Measurements from ENCODE around the gene AGER.
A peak's percentile ranks its signal among the peaks of the same experiment; 100 is the strongest.

Gene AGER

DNA sequence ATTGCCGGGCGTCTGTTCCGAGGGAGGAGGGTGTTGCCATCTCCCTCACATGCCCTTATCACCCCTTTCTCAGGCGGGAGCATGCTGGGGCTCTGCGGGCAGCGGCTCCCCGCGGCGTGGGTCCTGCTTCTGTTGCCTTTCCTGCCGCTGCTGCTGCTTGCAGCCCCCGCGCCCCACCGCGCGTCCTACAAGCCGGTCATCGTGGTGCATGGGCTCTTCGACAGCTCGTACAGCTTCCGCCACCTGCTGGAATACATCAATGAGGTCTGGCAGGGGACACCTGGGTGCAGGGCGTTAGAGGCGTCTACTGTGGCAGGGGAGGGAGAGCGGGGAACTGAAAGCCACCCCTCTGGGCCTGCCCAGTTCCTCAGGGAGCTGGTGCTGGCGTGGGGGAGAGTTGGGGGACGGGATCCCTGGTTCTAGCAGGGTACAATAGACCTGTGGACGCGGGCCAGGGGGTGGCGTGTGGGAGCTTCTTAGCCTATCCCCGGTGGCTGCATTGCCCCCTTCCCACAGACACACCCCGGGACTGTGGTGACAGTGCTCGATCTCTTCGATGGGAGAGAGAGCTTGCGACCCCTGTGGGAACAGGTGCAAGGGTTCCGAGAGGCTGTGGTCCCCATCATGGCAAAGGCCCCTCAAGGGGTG, 29.4 kb downstream of the AGER start:
- Histone ChIP-seq H3K27ac (peak overlapping the region; percentile 85), H3K9me3 (ENCODE audit: severe bottlenecking) (no peaks in the 10 kb centered on the region), H3K27me3 (ENCODE audit: insufficient read depth, low read depth, severe bottlenecking) (no peaks in the 10 kb centered on the region), H3K36me3 (peaks cover 36% of the 10 kb centered on the region), H3K4me3 (ENCODE audit: low read depth, low read length) (peak overlapping the region; percentile 82)
- TF ChIP-seq, protein P1, sequence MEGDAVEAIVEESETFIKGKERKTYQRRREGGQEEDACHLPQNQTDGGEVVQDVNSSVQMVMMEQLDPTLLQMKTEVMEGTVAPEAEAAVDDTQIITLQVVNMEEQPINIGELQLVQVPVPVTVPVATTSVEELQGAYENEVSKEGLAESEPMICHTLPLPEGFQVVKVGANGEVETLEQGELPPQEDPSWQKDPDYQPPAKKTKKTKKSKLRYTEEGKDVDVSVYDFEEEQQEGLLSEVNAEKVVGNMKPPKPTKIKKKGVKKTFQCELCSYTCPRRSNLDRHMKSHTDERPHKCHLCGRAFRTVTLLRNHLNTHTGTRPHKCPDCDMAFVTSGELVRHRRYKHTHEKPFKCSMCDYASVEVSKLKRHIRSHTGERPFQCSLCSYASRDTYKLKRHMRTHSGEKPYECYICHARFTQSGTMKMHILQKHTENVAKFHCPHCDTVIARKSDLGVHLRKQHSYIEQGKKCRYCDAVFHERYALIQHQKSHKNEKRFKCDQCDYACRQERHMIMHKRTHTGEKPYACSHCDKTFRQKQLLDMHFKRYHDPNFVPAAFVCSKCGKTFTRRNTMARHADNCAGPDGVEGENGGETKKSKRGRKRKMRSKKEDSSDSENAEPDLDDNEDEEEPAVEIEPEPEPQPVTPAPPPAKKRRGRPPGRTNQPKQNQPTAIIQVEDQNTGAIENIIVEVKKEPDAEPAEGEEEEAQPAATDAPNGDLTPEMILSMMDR (IDR thresholded peaks at IDR 0.05; ENCODE audit: low read depth, low read length) = peak; percentile 86
- DNase-seq = peak; percentile 94

DNA sequence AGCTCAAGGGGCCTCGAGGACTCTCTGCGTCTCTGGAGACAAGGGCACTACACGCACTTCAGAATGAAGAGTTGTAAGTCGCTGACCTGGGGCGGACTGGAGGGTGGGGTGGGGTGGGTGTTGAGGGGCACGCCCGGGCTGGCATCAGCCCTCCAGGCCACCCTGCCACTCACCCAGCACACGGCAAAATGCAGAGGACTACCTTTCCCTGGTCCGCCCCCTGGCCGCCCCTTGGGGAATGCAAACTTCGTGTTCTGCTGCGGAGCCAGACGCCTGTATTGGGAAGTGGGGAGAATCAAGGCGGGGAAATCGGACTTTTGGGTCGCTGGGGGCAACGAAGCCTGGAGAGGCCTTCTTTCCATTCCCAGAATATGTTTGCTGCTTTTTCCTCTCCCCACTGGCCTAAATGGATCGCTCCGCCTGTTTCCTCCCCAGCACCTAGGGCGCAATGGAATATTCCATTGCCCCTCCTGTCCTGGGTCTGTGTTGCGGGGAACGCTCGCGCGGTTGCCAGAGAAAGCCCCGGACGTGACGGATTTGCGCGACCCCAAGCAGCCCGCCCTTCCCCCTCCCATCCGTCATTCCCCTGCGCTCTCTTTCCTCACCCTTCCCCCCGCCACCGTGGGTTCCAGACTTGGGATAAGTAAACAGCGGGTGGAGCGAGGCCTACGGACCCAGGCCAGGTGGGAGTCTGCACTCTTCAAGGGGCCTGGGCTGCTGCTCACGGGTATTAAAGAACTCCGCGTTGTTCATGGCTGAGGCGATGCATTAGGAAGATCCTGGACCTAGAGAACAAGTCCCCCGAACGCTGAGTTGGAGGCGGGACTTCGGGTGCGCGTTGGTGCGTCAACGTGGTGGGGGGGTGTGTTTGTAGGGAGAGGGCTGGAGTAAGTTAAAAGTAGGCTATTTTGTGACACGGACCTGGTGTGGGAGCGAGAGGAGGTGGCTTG, 30.2 kb downstream of the AGER start, which contains the start of gene PPT2:
PPT2 (plus strand) TSS at position 578 of the 950 bp plus-strand sequence. CDS start 454 bp downstream, outside the sequence.
- peak within 1 kb of the TSS; percentile 82 for H3K4me3 ChIP-seq (ENCODE audit: low read depth, low read length)
- TF ChIP-seq, protein P1 (IDR thresholded peaks at IDR 0.05; ENCODE audit: low read depth, low read length) = peak; percentile 20; the same call in 1 of the 2 replicates
- H3K27me3 ChIP-seq (ENCODE audit: insufficient read depth, low read depth, severe bottlenecking) = no peaks in the 10 kb centered on the region
- peak within 1 kb of the TSS; percentile 85 for H3K27ac ChIP-seq
- H3K9me3 ChIP-seq (ENCODE audit: severe bottlenecking) = peaks cover 2% of the 10 kb centered on the region
- peak; percentile 97 for DNase-seq
- peaks cover 35% of the 10 kb centered on the region for H3K36me3 ChIP-seq

DNA sequence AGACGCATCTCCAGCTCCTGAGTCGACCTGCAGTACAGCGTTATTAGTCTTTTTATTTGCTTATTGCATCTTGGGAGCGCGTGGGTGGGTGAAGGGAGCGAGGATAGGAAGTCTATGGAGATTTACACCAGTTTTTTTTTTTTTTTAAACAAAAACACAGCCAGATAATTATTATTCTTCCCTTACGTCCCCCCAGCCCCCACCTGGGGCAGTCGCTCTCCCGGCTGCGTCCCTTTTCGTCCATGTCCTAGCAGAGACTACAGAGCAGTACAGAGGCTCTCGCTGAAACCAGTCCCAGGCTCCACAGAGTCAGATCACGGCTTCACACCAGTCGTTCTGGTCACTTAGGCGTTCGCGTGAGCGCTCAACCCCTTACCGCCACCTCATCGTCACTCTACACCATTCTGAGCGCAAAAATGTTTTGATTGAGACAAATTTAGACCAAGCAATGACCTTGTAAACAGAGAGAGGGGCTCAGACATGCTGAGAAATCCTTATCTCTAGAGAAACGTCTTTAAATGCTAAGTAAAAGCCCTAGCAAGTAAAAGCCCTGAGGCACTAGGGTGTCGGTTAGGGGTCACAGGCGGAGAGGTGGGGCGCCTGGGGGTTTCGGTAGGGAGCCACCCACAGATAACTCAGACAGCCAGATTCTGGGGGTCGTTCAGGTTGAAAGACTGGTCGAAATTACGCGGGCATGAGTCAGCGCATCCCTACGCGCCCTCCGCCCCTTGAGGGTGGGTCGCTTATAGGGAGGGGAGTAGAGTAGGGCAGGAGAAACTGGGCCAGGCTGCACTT, 31.1 kb downstream of the AGER start:
- DNase-seq = no peak
- Histone ChIP-seq H3K27ac (peak overlapping the region; percentile 85), H3K27me3 (ENCODE audit: insufficient read depth, low read depth, severe bottlenecking) (no peaks in the 10 kb centered on the region), H3K36me3 (peaks cover 32% of the 10 kb centered on the region), H3K9me3 (ENCODE audit: severe bottlenecking) (peaks cover 2% of the 10 kb centered on the region), H3K4me3 (ENCODE audit: low read depth, low read length) (peak overlapping the region; percentile 82)
- TF ChIP-seq, protein P1 (IDR thresholded peaks at IDR 0.05; ENCODE audit: low read depth, low read length) = no peak

DNA sequence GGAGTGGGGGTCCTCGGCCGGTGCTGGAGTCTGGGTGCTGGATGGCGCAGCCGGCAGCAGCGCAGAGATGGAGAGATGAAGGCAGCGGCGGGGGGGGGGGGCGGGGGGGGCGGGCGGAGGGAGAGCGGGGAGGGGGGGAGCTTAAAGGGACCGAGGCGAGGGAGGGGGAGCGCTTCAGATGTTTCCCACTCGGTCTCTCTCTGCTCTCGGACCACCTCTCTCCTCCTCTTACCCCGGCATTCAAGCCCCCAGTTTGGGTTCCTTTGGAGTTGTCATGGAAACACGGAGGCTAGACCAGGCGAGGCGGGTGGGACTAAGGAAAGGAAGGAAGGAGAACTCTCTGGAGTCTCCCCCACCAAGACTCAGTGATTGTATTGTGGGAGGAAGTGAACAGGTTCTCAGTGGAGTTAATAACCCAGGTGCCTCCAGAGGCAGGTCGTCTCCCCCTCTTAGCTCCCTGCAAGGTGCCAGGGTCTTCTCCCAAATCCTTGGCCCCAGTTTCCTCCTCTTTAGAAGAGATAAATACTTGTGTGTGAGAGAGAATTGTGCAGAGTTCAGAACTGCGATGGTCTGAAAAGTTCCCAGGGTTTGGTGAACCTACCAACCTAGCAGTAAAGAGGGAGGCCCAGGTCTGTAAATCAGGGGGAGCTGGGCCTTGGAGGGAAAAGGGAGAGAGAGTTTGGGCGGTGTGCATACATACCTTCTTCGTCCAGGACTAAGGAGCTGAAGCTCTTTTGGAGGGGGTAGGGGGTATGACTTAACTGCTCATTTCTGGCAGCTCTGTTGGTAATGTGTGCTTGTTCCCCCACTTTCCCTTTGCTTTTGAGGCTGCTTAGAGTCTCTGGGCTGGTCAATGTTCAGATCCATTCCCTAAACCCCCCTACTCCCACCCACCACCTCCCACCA, 31.9 kb downstream of the AGER start, which contains the start of gene PRRT1:
PRRT1 (minus strand) TSS at position 77 of the 906 bp plus-strand sequence. CDS start 112 bp downstream, outside the sequence.
- no peaks in the 10 kb centered on the region for H3K27me3 ChIP-seq (ENCODE audit: insufficient read depth, low read depth, severe bottlenecking)
- H3K27ac ChIP-seq = peak within 1 kb of the TSS; percentile 85
- H3K4me3 ChIP-seq (ENCODE audit: low read depth, low read length) = peak within 1 kb of the TSS; percentile 45
- peaks cover 2% of the 10 kb centered on the region for H3K9me3 ChIP-seq (ENCODE audit: severe bottlenecking)
- DNase-seq = no peak
- TF ChIP-seq, protein P1 (IDR thresholded peaks at IDR 0.05; ENCODE audit: low read depth, low read length) = no peak
- H3K36me3 ChIP-seq = peaks cover 23% of the 10 kb centered on the region
